ENCODE data around the gene UBE2O. TPM values are rescaled to one million over a fixed set of nuclear protein-coding genes. Genes with fewer than 3 reads are reported as not detected.

The UBE2O gene
- total RNA-seq, 1 experiment from 2014 or later: 57.4 TPM

- Histone ChIP-seq H3K4me1 (ENCODE audit: insufficient read depth, low read length, poor library complexity, severe bottlenecking) (no peaks in the 10 kb centered on the region), H3K4me3 (ENCODE audit: low read depth, low read length, poor library complexity, severe bottlenecking) (no peak overlapping the region), H3K27ac (ENCODE audit: low read depth, low read length, poor library complexity, severe bottlenecking) (no peak overlapping the region), H3K36me3 (ENCODE audit: insufficient read depth, low read length, poor library complexity, severe bottlenecking) (peaks cover 18% of the 10 kb centered on the region), H3K27me3 (replicated peaks; ENCODE audit: insufficient read depth, low read depth, low read length, poor library complexity) (no peaks in the 10 kb centered on the region), H3K9me3 (ENCODE audit: low read depth, low read length, poor library complexity, severe bottlenecking) (no peaks in the 10 kb centered on the region)
- BruUV-seq (replicated peaks): no TSS peak
- POLR2A ChIA-PET (ENCODE audit: low non-redundant PET): no interaction called here
- no peak for DNase-seq (ENCODE audit: low spot score)
- intact Hi-C loops (cut with micrococcal nuclease; ENCODE audit: unreplicated experiment): no loop called here
- TF ChIP-seq CTCF (conservative IDR thresholded peaks at IDR 0.05; ENCODE audit: low read depth, low read length): no peak
- no peak for TF ChIP-seq EZH2 (IDR thresholded peaks at IDR 0.05; ENCODE audit: borderline replicate concordance, low read depth, low read length, poor library complexity, severe bottlenecking)
- CTCF ChIA-PET: no interaction called here
Measured at GRCh38 chr17:76405607-76405966, 47.4 kb downstream of the UBE2O start.

GRCh38 chr17:76404976-76405563 lies 47.9 kb downstream of the UBE2O start:
- Histone ChIP-seq H3K4me1 (ENCODE audit: insufficient read depth, low read length, poor library complexity, severe bottlenecking) (no peaks in the 10 kb centered on the region), H3K27me3 (replicated peaks; ENCODE audit: insufficient read depth, low read depth, low read length, poor library complexity) (no peaks in the 10 kb centered on the region), H3K9me3 (ENCODE audit: low read depth, low read length, poor library complexity, severe bottlenecking) (no peaks in the 10 kb centered on the region), H3K36me3 (ENCODE audit: insufficient read depth, low read length, poor library complexity, severe bottlenecking) (peaks cover 20% of the 10 kb centered on the region), H3K27ac (ENCODE audit: low read depth, low read length, poor library complexity, severe bottlenecking) (no peak overlapping the region), H3K4me3 (ENCODE audit: low read depth, low read length, poor library complexity, severe bottlenecking) (no peak overlapping the region)
- POLR2A ChIA-PET (ENCODE audit: low non-redundant PET): no interaction called here
- DNase-seq (ENCODE audit: low spot score): no peak
- BruUV-seq (replicated peaks): no TSS peak
- intact Hi-C loops (cut with micrococcal nuclease; ENCODE audit: unreplicated experiment): no loop called here
- CTCF ChIA-PET: no interaction called here
- no peak for TF ChIP-seq EZH2 (IDR thresholded peaks at IDR 0.05; ENCODE audit: borderline replicate concordance, low read depth, low read length, poor library complexity, severe bottlenecking)

GRCh38 chr17:76404256-76404655 lies 48.7 kb downstream of the UBE2O start:
- Histone ChIP-seq H3K36me3 (ENCODE audit: insufficient read depth, low read length, poor library complexity, severe bottlenecking) (peaks cover 28% of the 10 kb centered on the region), H3K9me3 (ENCODE audit: low read depth, low read length, poor library complexity, severe bottlenecking) (no peaks in the 10 kb centered on the region), H3K27ac (ENCODE audit: low read depth, low read length, poor library complexity, severe bottlenecking) (no peak overlapping the region), H3K4me3 (ENCODE audit: low read depth, low read length, poor library complexity, severe bottlenecking) (no peak overlapping the region), H3K4me1 (ENCODE audit: insufficient read depth, low read length, poor library complexity, severe bottlenecking) (no peaks in the 10 kb centered on the region), H3K27me3 (replicated peaks; ENCODE audit: insufficient read depth, low read depth, low read length, poor library complexity) (no peaks in the 10 kb centered on the region)
- DNase-seq (ENCODE audit: low spot score): no peak
- no peak for TF ChIP-seq CTCF (conservative IDR thresholded peaks at IDR 0.05; ENCODE audit: low read depth, low read length)
- no peak for TF ChIP-seq EZH2 (IDR thresholded peaks at IDR 0.05; ENCODE audit: borderline replicate concordance, low read depth, low read length, poor library complexity, severe bottlenecking)
- intact Hi-C loops (cut with micrococcal nuclease; ENCODE audit: unreplicated experiment): no loop called here
- POLR2A ChIA-PET (ENCODE audit: low non-redundant PET): no interaction called here
- CTCF ChIA-PET: no interaction called here
- BruUV-seq (replicated peaks): no TSS peak

- CTCF ChIA-PET: no interaction called here
- no peak for DNase-seq (ENCODE audit: low spot score)
- Histone ChIP-seq H3K36me3 (ENCODE audit: insufficient read depth, low read length, poor library complexity, severe bottlenecking) (peaks cover 41% of the 10 kb centered on the region), H3K4me3 (ENCODE audit: low read depth, low read length, poor library complexity, severe bottlenecking) (no peak overlapping the region), H3K27ac (ENCODE audit: low read depth, low read length, poor library complexity, severe bottlenecking) (no peak overlapping the region), H3K9me3 (ENCODE audit: low read depth, low read length, poor library complexity, severe bottlenecking) (no peaks in the 10 kb centered on the region), H3K27me3 (replicated peaks; ENCODE audit: insufficient read depth, low read depth, low read length, poor library complexity) (no peaks in the 10 kb centered on the region), H3K4me1 (ENCODE audit: insufficient read depth, low read length, poor library complexity, severe bottlenecking) (no peaks in the 10 kb centered on the region)
- POLR2A ChIA-PET (ENCODE audit: low non-redundant PET): no interaction called here
- BruUV-seq (replicated peaks): no TSS peak
- intact Hi-C loops (cut with micrococcal nuclease; ENCODE audit: unreplicated experiment): no loop called here
- no peak for TF ChIP-seq EZH2 (IDR thresholded peaks at IDR 0.05; ENCODE audit: borderline replicate concordance, low read depth, low read length, poor library complexity, severe bottlenecking)
- TF ChIP-seq CTCF (conservative IDR thresholded peaks at IDR 0.05; ENCODE audit: low read depth, low read length): no peak
Measured at GRCh38 chr17:76402711-76403110, 50.2 kb downstream of the UBE2O start.
